CD8-positive, alpha-beta memory T cell (primary cell): ENCODE results near the gene ARL11. TPM values are rescaled to one million over a fixed set of nuclear protein-coding genes. Genes with fewer than 3 reads are reported as not detected.
"Not testable (repeated sequence)": the region's sequence is repeated elsewhere in the genome, so short reads cannot be mapped to it uniquely, and the experiment has no call there.

Experiments
- CTCF ChIA-PET: fragments of 350-600 bp; sonication (Branson Sonifier 250); formaldehyde crosslinking; loops from one replicate; lab custom pipeline; 2021; ENCODE audit warnings: antibody characterized with exemption; lab: Charles Lee
- POLR2A ChIA-PET: fragments of 350-600 bp; sonication (Branson Sonifier 250); formaldehyde crosslinking; loops from one replicate; lab custom pipeline; 2021; ENCODE audit warnings: antibody characterized with exemption; lab: Charles Lee
- DNase-seq, 5 donors: peaks; one replicate each; pipeline versions ENCODE4 v3.0.0 to v3.0.0-alpha.2; 2020 to 2022; ENCODE audit warnings: mixed read lengths in 1 of 5
- H3K27ac ChIP-seq: one replicate; pipeline ENCODE4 v1.7.0; 2013; ENCODE audit warnings: low read depth, mild to moderate bottlenecking, low read length, moderate library complexity
- H3K27me3 ChIP-seq: 2 replicates; pipeline ENCODE4 v1.7.0; 2013; ENCODE audit warnings: low read length, mild to moderate bottlenecking; ENCODE audit not compliant: insufficient read depth, poor library complexity, severe bottlenecking
- H3K36me3 ChIP-seq: 2 replicates; pipeline ENCODE4 v1.7.0; 2013; ENCODE audit warnings: mild to moderate bottlenecking, low read length, moderate library complexity; ENCODE audit not compliant: insufficient read depth
- H3K4me1 ChIP-seq: 2 replicates; pipeline ENCODE4 v1.7.0; 2013; ENCODE audit warnings: mild to moderate bottlenecking, low read length, moderate library complexity; ENCODE audit not compliant: insufficient read depth
- H3K4me3 ChIP-seq: 2 replicates; pipeline ENCODE4 v1.7.0; 2013; ENCODE audit warnings: mild to moderate bottlenecking, low read length
- H3K9me3 ChIP-seq: 2 replicates; pipeline ENCODE4 v1.7.0; 2013; ENCODE audit warnings: mild to moderate bottlenecking, low read length
- H3K27ac Mint-ChIP-seq, 8 donors: one replicate each; pipeline ENCODE4 v1.8.0; 2020 to 2021; ENCODE audit warnings: mixed read lengths in 8 of 8, mild to moderate bottlenecking in 6 of 8, inconsistent platforms in 3 of 8, moderate library complexity in 3 of 8
- H3K27me3 Mint-ChIP-seq, 2 donors: one replicate each; pipeline ENCODE4 v1.8.0; 2020 to 2021; ENCODE audit warnings: mixed read lengths in 2 of 2, mild to moderate bottlenecking in 1 of 2, moderate library complexity in 1 of 2
- H3K36me3 Mint-ChIP-seq, 3 donors: one replicate each; pipeline ENCODE4 v1.8.0; 2020 to 2021; ENCODE audit warnings: mixed read lengths in 3 of 3, inconsistent platforms in 1 of 3, mild to moderate bottlenecking in 1 of 3
- H3K4me1 Mint-ChIP-seq, 3 donors: one replicate each; pipeline ENCODE4 v1.8.0; 2020 to 2021; ENCODE audit warnings: mixed read lengths in 3 of 3, inconsistent platforms in 1 of 3, mild to moderate bottlenecking in 1 of 3
- H3K4me3 Mint-ChIP-seq, 7 donors: one replicate each; pipeline ENCODE4 v1.8.0; 2020 to 2021; ENCODE audit warnings: mixed read lengths in 7 of 7, mild to moderate bottlenecking in 6 of 7, moderate library complexity in 4 of 7, inconsistent platforms in 2 of 7
- H3K9me3 Mint-ChIP-seq, 5 donors: one replicate each; pipeline ENCODE4 v1.8.0; 2020 to 2022; ENCODE audit warnings: mixed read lengths in 5 of 5, mild to moderate bottlenecking in 3 of 5, moderate library complexity in 2 of 5, inconsistent platforms in 1 of 5
- polyA plus RNA-seq: library from polyadenylated mRNA; unstranded; fragments of 300-500 nt; fragmentation: Illumina TruSeq; gene quantifications from one replicate; pipeline ENCODE4 v1.2.3, GENCODE V29; 2021
- total RNA-seq, 2 experiments: library from RNA; stranded (reverse); gene quantifications; one replicate each; pipeline ENCODE4 v1.2.3, GENCODE V29; 2021

The ARL11 gene
- total and polyA plus RNA-seq, 3 experiments from 2014 or later = 0.20 to 0.38 (median 0.31) TPM

GRCh38 chr13:49604570-49604969 lies 23.7 kb upstream of the ARL11 start:
- Mint-ChIP-seq H3K9me3 (no peaks in the 10 kb centered on the region), H3K4me3 (no peak overlapping the region), H3K27me3 (no peaks in the 10 kb centered on the region), H3K36me3 (no peaks in the 10 kb centered on the region), H3K27ac (no peak overlapping the region), H3K4me1 (peaks cover 2 to 4% (median 4%) of the 10 kb centered on the region in 3 donors)
- no peaks in the 10 kb centered on the region for H3K27me3 ChIP-seq
- H3K9me3 ChIP-seq = no peaks in the 10 kb centered on the region
- CTCF ChIA-PET = interaction anchor here (7.8 kb wide), 1 partner anchor 303 kb away, joined by 67 read pairs; no protein-coding TSS in a partner anchor
- no peaks in the 10 kb centered on the region for H3K36me3 ChIP-seq
- no peaks in the 10 kb centered on the region for H3K4me1 ChIP-seq
- H3K27ac ChIP-seq = no peak overlapping the region
- H3K4me3 ChIP-seq = no peak overlapping the region
- POLR2A ChIA-PET = no interaction called here
- no peak for DNase-seq

GRCh38 chr13:49606747-49607648 lies 21.3 kb upstream of the ARL11 start:
- Mint-ChIP-seq H3K27me3 (peaks cover 0 to 2% of the 10 kb centered on the region in 2 donors), H3K27ac (peak overlapping the region in 6 of 8 donors; percentile 45 to 91 (median 79)), H3K36me3 (peaks cover 0 to 3% (median 1%) of the 10 kb centered on the region in 3 donors), H3K4me1 (peaks cover 2 to 4% (median 4%) of the 10 kb centered on the region in 3 donors), H3K4me3 (peak overlapping the region; percentile 43 to 92 (median 86)), H3K9me3 (peaks cover 0 to under 1% (median 0%) of the 10 kb centered on the region in 5 donors)
- peak overlapping the region; percentile 59 for H3K4me3 ChIP-seq
- no peaks in the 10 kb centered on the region for H3K9me3 ChIP-seq
- no peak overlapping the region for H3K27ac ChIP-seq
- ChIA-PET POLR2A (no interaction called here), CTCF (interaction anchor here (0.6 to 7.8 kb wide), 21 partner anchors 8 to 635 kb away, joined by 3 to 67 read pairs (median 3); partner anchors contain the start of gene RCBTB1)
- DNase-seq = peak; percentile 65 to 86 (median 71)
- no peaks in the 10 kb centered on the region for H3K4me1 ChIP-seq
- H3K36me3 ChIP-seq = no peaks in the 10 kb centered on the region
- no peaks in the 10 kb centered on the region for H3K27me3 ChIP-seq

- Mint-ChIP-seq H3K27ac (no peak overlapping the region), H3K36me3 (peaks cover 0 to 3% (median 1%) of the 10 kb centered on the region in 3 donors), H3K4me1 (peaks cover 2 to 4% (median 4%) of the 10 kb centered on the region in 3 donors), H3K9me3 (peaks cover 0 to 3% (median 0%) of the 10 kb centered on the region in 5 donors), H3K4me3 (no peak overlapping the region), H3K27me3 (peaks cover 0 to 2% of the 10 kb centered on the region in 2 donors)
- ChIA-PET CTCF (interaction anchor here (1.0 to 7.8 kb wide), 4 partner anchors 11 to 312 kb away, joined by 3 to 67 read pairs (median 10); no protein-coding TSS in a partner anchor), POLR2A (no interaction called here)
- Histone ChIP-seq H3K36me3 (no peaks in the 10 kb centered on the region), H3K4me3 (no peak overlapping the region), H3K27me3 (no peaks in the 10 kb centered on the region), H3K9me3 (no peaks in the 10 kb centered on the region), H3K27ac (no peak overlapping the region), H3K4me1 (no peaks in the 10 kb centered on the region)
- DNase-seq = no peak
These were observed 20.5 kb upstream of the ARL11 start for GRCh38 chr13:49607761-49608160.

GRCh38 chr13:49608651-49609331 lies 19.5 kb upstream of the ARL11 start:
- Histone ChIP-seq H3K9me3 (no peaks in the 10 kb centered on the region), H3K4me3 (no peak overlapping the region), H3K4me1 (no peaks in the 10 kb centered on the region), H3K27ac (no peak overlapping the region), H3K27me3 (no peaks in the 10 kb centered on the region), H3K36me3 (no peaks in the 10 kb centered on the region)
- Mint-ChIP-seq H3K4me3 (no peak overlapping the region), H3K27ac (peak overlapping the region in 1 of 8 donors; percentile 26), H3K27me3 (peaks cover 0 to 3% of the 10 kb centered on the region in 2 donors), H3K4me1 (peaks cover 2 to 4% (median 4%) of the 10 kb centered on the region in 3 donors), H3K36me3 (peaks cover 0 to 3% (median 1%) of the 10 kb centered on the region in 3 donors), H3K9me3 (peaks cover 0 to 3% (median 0%) of the 10 kb centered on the region in 5 donors)
- POLR2A ChIA-PET = no interaction called here
- CTCF ChIA-PET = interaction anchor here (1.0 to 7.8 kb wide), 4 partner anchors 20 to 314 kb away, joined by 3 to 67 read pairs (median 10); no protein-coding TSS in a partner anchor
- DNase-seq = no peak

GRCh38 chr13:49610176-49610575 lies 18.1 kb upstream of the ARL11 start:
- POLR2A ChIA-PET = no interaction called here
- Mint-ChIP-seq H3K9me3 (peaks cover 0 to 3% (median 0%) of the 10 kb centered on the region in 5 donors), H3K36me3 (peaks cover 0 to 3% (median 1%) of the 10 kb centered on the region in 3 donors), H3K27ac (no peak overlapping the region), H3K4me3 (no peak overlapping the region), H3K27me3 (peaks cover 0 to 3% of the 10 kb centered on the region in 2 donors), H3K4me1 (peaks cover 2 to 4% (median 4%) of the 10 kb centered on the region in 3 donors)
- H3K4me1 ChIP-seq = no peaks in the 10 kb centered on the region
- no peak overlapping the region for H3K4me3 ChIP-seq
- H3K27ac ChIP-seq = no peak overlapping the region
- H3K27me3 ChIP-seq = no peaks in the 10 kb centered on the region
- CTCF ChIA-PET = no interaction called here
- no peaks in the 10 kb centered on the region for H3K36me3 ChIP-seq
- DNase-seq = no peak
- no peaks in the 10 kb centered on the region for H3K9me3 ChIP-seq

GRCh38 chr13:49612042-49612441 lies 16.3 kb upstream of the ARL11 start:
- H3K27ac ChIP-seq, DNase-seq, H3K4me3 Mint-ChIP-seq, H3K27me3 Mint-ChIP-seq, H3K27me3 ChIP-seq, H3K36me3 ChIP-seq, POLR2A ChIA-PET, H3K36me3 Mint-ChIP-seq, H3K9me3 ChIP-seq, H3K9me3 Mint-ChIP-seq, H3K4me1 Mint-ChIP-seq, H3K4me1 ChIP-seq, H3K4me3 ChIP-seq, H3K27ac Mint-ChIP-seq: not testable (repeated sequence)
- CTCF ChIA-PET = interaction anchor here (0.7 to 1.4 kb wide), 4 partner anchors 17 to 311 kb away, joined by 3 to 4 read pairs (median 3); partner anchors contain the start of gene ARL11

GRCh38 chr13:49615836-49616675 lies 12.3 kb upstream of the ARL11 start:
- Mint-ChIP-seq H3K4me1 (peaks cover 0 to 4% (median 4%) of the 10 kb centered on the region in 3 donors), H3K27ac (no peak overlapping the region), H3K4me3 (no peak overlapping the region), H3K9me3 (peaks cover 0 to 3% (median 0%) of the 10 kb centered on the region in 5 donors), H3K36me3 (peaks cover 0 to 3% (median 1%) of the 10 kb centered on the region in 3 donors), H3K27me3 (peaks cover 3 to 5% of the 10 kb centered on the region in 2 donors)
- ChIA-PET CTCF (interaction anchor here (1.0 kb wide), 1 partner anchor 9 kb away, joined by 3 read pairs; no protein-coding TSS in a partner anchor), POLR2A (no interaction called here)
- no peaks in the 10 kb centered on the region for H3K9me3 ChIP-seq
- H3K27ac ChIP-seq = no peak overlapping the region
- H3K4me1 ChIP-seq = no peaks in the 10 kb centered on the region
- H3K4me3 ChIP-seq = no peak overlapping the region
- DNase-seq = no peak
- H3K36me3 ChIP-seq = no peaks in the 10 kb centered on the region
- H3K27me3 ChIP-seq = no peaks in the 10 kb centered on the region
